Measurements from ENCODE around the gene SLC16A14. TPM values are rescaled to one million over a fixed set of nuclear protein-coding genes. Genes with fewer than 3 reads are reported as not detected.

SLC16A14 gene
- total and polyA plus RNA-seq, 10 of the 15 experiments (the other 5 are each of a cell fraction or from before 2014, with no cell fraction given): 0.87 to 6.4 (median 4.1) TPM; not detected in 1

- no peaks in the 10 kb centered on the region for H3K36me3 ChIP-seq (ENCODE audit: control insufficient read depth in 2 of 2, insufficient read depth in 2 of 2, low read length in 1 of 2)
- in situ Hi-C loops (cut with MboI): no loop called here
- no peak overlapping the region for H3K4me2 ChIP-seq (ENCODE audit: control insufficient read depth, insufficient read depth)
- DNase-seq (ENCODE audit: low read depth, low spot score) (no peak), ATAC-seq (no peak), FAIRE-seq (no peak)
- RAD21 ChIA-PET (ENCODE audit: unreplicated experiment): no interaction called here
- SMC1A ChIA-PET (ENCODE audit: uncharacterized antibody, unreplicated experiment): no interaction called here
- no peak overlapping the region for H3K27ac ChIP-seq (ENCODE audit: control insufficient read depth, insufficient read depth)
- BruUV-seq (replicated peaks): no TSS peak
- no peaks in the 10 kb centered on the region for H3K4me1 ChIP-seq (ENCODE audit: control insufficient read depth, insufficient read depth, low read length)
- no peaks in the 10 kb centered on the region for H3K79me2 ChIP-seq (ENCODE audit: control insufficient read depth, insufficient read depth, low read length)
- H4K20me1 ChIP-seq (ENCODE audit: control insufficient read depth, insufficient read depth): no peaks in the 10 kb centered on the region
- H3K9me3 ChIP-seq (replicated peaks; ENCODE audit: control insufficient read depth, insufficient read depth, low read length): no peaks in the 10 kb centered on the region
- H3K27me3 ChIP-seq (replicated peaks in 1 of 2; ENCODE audit: control insufficient read depth in 2 of 2, insufficient read depth in 2 of 2, low read length in 1 of 2): no peaks in the 10 kb centered on the region
- H3K4me3 ChIP-seq: no peak overlapping the region
- no peak for TF ChIP-seq EED (IDR thresholded peaks at IDR 0.05; ENCODE audit: low read depth)
- no peak for TF ChIP-seq ELK1 (IDR thresholded peaks at IDR 0.05; ENCODE audit: low read depth, low read length)
- TF ChIP-seq MXI1 (IDR thresholded peaks at IDR 0.05; ENCODE audit: low read depth, low read length): no peak
- TF ChIP-seq, protein P1, sequence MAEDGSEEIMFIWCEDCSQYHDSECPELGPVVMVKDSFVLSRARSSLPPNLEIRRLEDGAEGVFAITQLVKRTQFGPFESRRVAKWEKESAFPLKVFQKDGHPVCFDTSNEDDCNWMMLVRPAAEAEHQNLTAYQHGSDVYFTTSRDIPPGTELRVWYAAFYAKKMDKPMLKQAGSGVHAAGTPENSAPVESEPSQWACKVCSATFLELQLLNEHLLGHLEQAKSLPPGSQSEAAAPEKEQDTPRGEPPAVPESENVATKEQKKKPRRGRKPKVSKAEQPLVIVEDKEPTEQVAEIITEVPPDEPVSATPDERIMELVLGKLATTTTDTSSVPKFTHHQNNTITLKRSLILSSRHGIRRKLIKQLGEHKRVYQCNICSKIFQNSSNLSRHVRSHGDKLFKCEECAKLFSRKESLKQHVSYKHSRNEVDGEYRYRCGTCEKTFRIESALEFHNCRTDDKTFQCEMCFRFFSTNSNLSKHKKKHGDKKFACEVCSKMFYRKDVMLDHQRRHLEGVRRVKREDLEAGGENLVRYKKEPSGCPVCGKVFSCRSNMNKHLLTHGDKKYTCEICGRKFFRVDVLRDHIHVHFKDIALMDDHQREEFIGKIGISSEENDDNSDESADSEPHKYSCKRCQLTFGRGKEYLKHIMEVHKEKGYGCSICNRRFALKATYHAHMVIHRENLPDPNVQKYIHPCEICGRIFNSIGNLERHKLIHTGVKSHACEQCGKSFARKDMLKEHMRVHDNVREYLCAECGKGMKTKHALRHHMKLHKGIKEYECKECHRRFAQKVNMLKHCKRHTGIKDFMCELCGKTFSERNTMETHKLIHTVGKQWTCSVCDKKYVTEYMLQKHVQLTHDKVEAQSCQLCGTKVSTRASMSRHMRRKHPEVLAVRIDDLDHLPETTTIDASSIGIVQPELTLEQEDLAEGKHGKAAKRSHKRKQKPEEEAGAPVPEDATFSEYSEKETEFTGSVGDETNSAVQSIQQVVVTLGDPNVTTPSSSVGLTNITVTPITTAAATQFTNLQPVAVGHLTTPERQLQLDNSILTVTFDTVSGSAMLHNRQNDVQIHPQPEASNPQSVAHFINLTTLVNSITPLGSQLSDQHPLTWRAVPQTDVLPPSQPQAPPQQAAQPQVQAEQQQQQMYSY (CRISPR knock-in tag; IDR thresholded peaks at IDR 0.05): no peak
- TF ChIP-seq ATF7 (IDR thresholded peaks at IDR 0.05; ENCODE audit: low read depth): no peak
- TF ChIP-seq RUNX3 (IDR thresholded peaks at IDR 0.05; ENCODE audit: low read length): no peak
- H3K9ac ChIP-seq (ENCODE audit: control insufficient read depth, insufficient read depth, low read length): no peak overlapping the region
- CTCF ChIA-PET: no interaction called here
- WGBS (ENCODE audit: insufficient coverage, insufficient replicate concordance, low lambda C conversion rate, missing lambda C conversion rate): 76% methylated on average over 14 of the region's 16 CpGs
- POLR2A ChIA-PET: no interaction called here
- no peak overlapping the region for H2AFZ ChIP-seq (ENCODE audit: control insufficient read depth, low read depth, low read length)
- intact Hi-C loops (cut with micrococcal nuclease; ENCODE audit: unreplicated experiment): no loop called here
These were observed 22.2 kb downstream of the SLC16A14 start for GRCh38 chr2:230046491-230046890.

Data from GM12878 (cell line).